A549 (cell line): ENCODE data around the gene CTBP2. TPM values are rescaled to one million over a fixed set of nuclear protein-coding genes. Genes with fewer than 3 reads are reported as not detected.

ENCODE experiments used
- ATAC-seq, 2 experiments: fragments of 200-7000 bp in 1 of 2; fragments of >200 bp in 1 of 2; cut with Nextera tagmentation in 1 of 2; cut with Tn5 transposase in 1 of 2; 3 replicates each; pipeline versions ENCODE4 v1.8.0 to v1.9.1; 2018 to 2020; ENCODE audit warnings: mild to moderate bottlenecking in 1 of 2, moderate library complexity in 1 of 2
- CTCF ChIA-PET: fragments of 300-600 bp; sonication (Branson Sonifier 250); formaldehyde crosslinking; extraction: SDS; loops from one replicate; lab custom pipeline; 2021; ENCODE audit warnings: antibody characterized with exemption, inconsistent platforms; lab: Yijun Ruan, JAX
- POLR2A ChIA-PET: fragments of 350-600 bp; formaldehyde crosslinking; extraction: SDS; loops from one replicate; lab custom pipeline; 2021; ENCODE audit warnings: antibody characterized with exemption, inconsistent platforms; lab: Yijun Ruan, JAX
- DNase-seq, 2 experiments: peaks; one replicate each; pipeline versions ENCODE4 v3.0.0 to v3.0.0-alpha.2; 2011 to 2016; ENCODE audit warnings: low read depth in 1 of 2, low spot score in 1 of 2
- FAIRE-seq: peaks from 2 replicates; lab custom pipeline; 2011; peaks lifted over from hg19 to GRCh38; lab: Jason Lieb, UNC
- H3K27ac ChIP-seq, 2 experiments: fragments of >200 bp; sonication (Bioruptor Twin); formaldehyde crosslinking; 3 replicates each; pipeline ENCODE4 v1.5.1; 2016 to 2017
- H3K4me1 ChIP-seq: fragments of >200 bp; sonication (Bioruptor Twin); formaldehyde crosslinking; 3 replicates; pipeline ENCODE4 v1.6.1; 2016
- H3K4me2 ChIP-seq: fragments of >200 bp; sonication (Bioruptor Twin); formaldehyde crosslinking; 3 replicates; pipeline ENCODE4 v1.6.1; 2016
- H3K4me3 ChIP-seq: fragments of >200 bp; sonication (Bioruptor Twin); formaldehyde crosslinking; 3 replicates; pipeline ENCODE4 v1.5.1; 2016
- H3K9me3 ChIP-seq: fragments of >200 bp; sonication (Bioruptor Twin); formaldehyde crosslinking; 3 replicates; pipeline ENCODE4 v1.6.1; 2016
- CTCF ChIP-seq: fragments of >200 bp; sonication (Bioruptor Twin); formaldehyde crosslinking; IDR thresholded peaks from 3 replicates; pipeline ENCODE4 v1.5.1; 2016
- E2F6 ChIP-seq: IDR thresholded peaks from 2 replicates; pipeline ENCODE4 v1.6.1; 2012; ENCODE audit warnings: low read depth, borderline replicate concordance
- EHF ChIP-seq: fragments of 250-450 bp; sonication (Bioruptor Pico); IDR thresholded peaks from 2 replicates; pipeline ENCODE4 v1.5.0; 2020; ENCODE audit warnings: mild to moderate bottlenecking
- GATA3 ChIP-seq: IDR thresholded peaks from 2 replicates; pipeline ENCODE4 v1.6.1; 2012; ENCODE audit warnings: borderline replicate concordance
- HOXA7 ChIP-seq: fragments of 250-450 bp; sonication (Bioruptor Pico); IDR thresholded peaks from 2 replicates; pipeline ENCODE4 v1.5.0; 2020; ENCODE audit warnings: mild to moderate bottlenecking, moderate library complexity
- JUNB ChIP-seq: fragments of >200 bp; sonication (Bioruptor Twin); formaldehyde crosslinking; IDR thresholded peaks from 2 replicates; pipeline ENCODE4 v1.6.1; 2016
- KDM1A ChIP-seq: fragments of 200-600 bp; sonication (generic); IDR thresholded peaks from 2 replicates; pipeline ENCODE4 v1.6.1; 2016; ENCODE audit warnings: low read depth, mild to moderate bottlenecking
- NFE2L2 ChIP-seq: fragments of 150-350 bp; conservative IDR thresholded peaks from 2 replicates; pipeline ENCODE4 v1.6.1; 2014; ENCODE audit warnings: low read length
- NR3C1 ChIP-seq: fragments of >200 bp; sonication (Bioruptor Twin); formaldehyde crosslinking; IDR thresholded peaks from 3 replicates; pipeline ENCODE4 v1.6.1; 2017
- PBX3 ChIP-seq: IDR thresholded peaks from 2 replicates; pipeline ENCODE4 v1.6.1; 2012
- PHF8 ChIP-seq: fragments of 200-600 bp; sonication (generic); IDR thresholded peaks from 2 replicates; pipeline ENCODE4 v1.6.1; 2016; ENCODE audit warnings: low read depth, mild to moderate bottlenecking, antibody characterized with exemption, moderate library complexity, borderline replicate concordance
- RFX5 ChIP-seq: fragments of 450-650 bp; IDR thresholded peaks from 2 replicates; pipeline ENCODE4 v1.7.1; 2014; ENCODE audit warnings: antibody characterized with exemption, mild to moderate bottlenecking, moderate library complexity
- RNF2 ChIP-seq: fragments of 200-600 bp; sonication (generic); IDR thresholded peaks from 2 replicates; pipeline ENCODE4 v1.6.1; 2016; ENCODE audit warnings: low read depth, mild to moderate bottlenecking, antibody characterized with exemption, moderate library complexity, borderline replicate concordance
- SREBF2 ChIP-seq: fragments of 450-650 bp; IDR thresholded peaks from 2 replicates; pipeline ENCODE4 v1.6.1; 2014; ENCODE audit warnings: mild to moderate bottlenecking, moderate library complexity
- TFCP2L1 ChIP-seq: fragments of 250-450 bp; sonication (Bioruptor Pico); IDR thresholded peaks from 2 replicates; pipeline ENCODE4 v1.5.0; 2021; ENCODE audit warnings: mild to moderate bottlenecking
- WGBS: methylation state at CpG from one replicate; pipeline ENCODE4 v1.1.6; 2017; ENCODE audit errors: missing lambda C conversion rate; 5-methylcytosine and 5-hydroxymethylcytosine counted together
- polyA plus RNA-seq, 4 experiments: library from polyadenylated mRNA; depleted of rRNA in 3 of 4; stranded (reverse); fragments of >200 nt; fragmentation: RNase III in 1 of 4; extraction: RNeasy Plus Mini Kit Qiagen cat#74134 plus additional on column Dnase treatment in 1 of 4; gene quantifications; 2 replicates in 3 of 4; 3 replicates in 1 of 4; pipeline ENCODE4 v1.2.3, GENCODE V29; 2011 to 2017
- TF ChIP-seq, protein P1 (sequence below): IDR thresholded peaks from 2 replicates; pipeline ENCODE4 v1.6.1; 2012

The CTBP2 gene
- polyA plus RNA-seq, 2 of the 4 experiments (the other 2 are of a cell fraction) = 74.9 to 78.9 TPM

DNA sequence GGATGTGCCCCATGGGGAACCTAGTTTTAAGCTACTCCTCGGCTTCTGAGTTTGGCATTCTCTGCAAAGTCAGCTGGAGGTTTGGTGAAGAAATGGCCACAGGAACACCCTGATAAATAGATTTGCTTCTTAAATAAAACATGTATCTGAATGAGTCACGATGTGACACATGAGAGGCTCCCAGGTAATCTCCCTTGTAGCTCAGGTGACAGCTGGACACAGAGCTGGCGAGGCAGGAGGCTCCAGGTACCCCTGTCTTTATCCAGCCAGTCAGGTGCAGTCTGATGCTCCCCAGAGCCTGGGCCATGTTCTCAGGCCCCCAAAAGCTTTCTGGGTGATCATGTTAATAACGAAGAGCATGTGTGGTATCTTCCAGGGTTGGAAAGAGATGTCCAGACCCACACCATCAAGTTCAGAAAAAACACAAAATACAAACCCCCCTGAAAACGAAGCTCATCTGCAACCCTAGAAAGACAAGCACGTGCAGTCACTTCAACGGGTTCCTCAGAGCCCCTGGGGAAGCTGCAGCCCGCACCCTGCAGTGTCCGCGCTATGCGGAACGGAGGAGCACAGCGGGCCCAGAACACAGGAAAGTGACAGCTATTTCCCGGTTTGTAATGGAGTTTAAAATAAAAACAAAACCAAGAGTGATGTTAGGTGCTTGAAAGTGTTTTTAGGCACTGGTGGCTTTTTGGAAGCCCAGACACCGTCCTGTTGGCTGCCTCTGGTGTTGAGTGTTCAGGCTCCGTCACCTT, 149.0 kb downstream of the CTBP2 start:
- Histone ChIP-seq H3K9me3 (no peaks in the 10 kb centered on the region), H3K4me1 (no peaks in the 10 kb centered on the region), H3K4me2 (no peak overlapping the region), H3K4me3 (no peak overlapping the region)
- DNase-seq (no peak), ATAC-seq (no peak), FAIRE-seq (no peak)
- CTCF ChIA-PET = interaction anchor here (0.9 to 2.1 kb wide), 6 partner anchors 9 to 50 kb away, joined by 3 to 9 read pairs (median 4); no protein-coding TSS in a partner anchor
- WGBS = 91% methylated on average over 16 of the region's 16 CpGs
- TF ChIP-seq PBX3 (no peak), NR3C1 (no peak), NFE2L2 (no peak)
- TF ChIP-seq, all 56 proteins: peak for 0
- POLR2A ChIA-PET = no interaction called here
- H3K27ac ChIP-seq = no peak overlapping the region

DNA sequence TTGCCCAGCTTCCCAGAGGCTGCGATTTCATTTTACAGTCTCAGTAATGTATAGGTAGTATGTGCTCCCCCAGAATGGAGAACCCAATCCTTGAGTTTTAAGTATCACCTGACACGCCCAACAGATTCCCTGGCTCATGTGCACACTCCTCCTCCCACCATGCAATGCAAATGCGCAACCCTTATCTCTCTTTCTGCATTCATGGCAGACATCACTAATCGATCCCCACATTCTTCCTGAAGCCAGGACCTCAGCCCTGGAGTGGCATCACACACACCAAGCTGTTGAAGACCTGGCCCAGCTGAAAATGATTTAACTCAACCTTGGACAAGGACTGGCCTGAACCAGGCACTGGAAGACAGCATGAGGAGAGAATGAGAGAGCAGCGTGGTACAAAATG, 150.0 kb downstream of the CTBP2 start:
- ATAC-seq = no peak
- no peak overlapping the region for H3K4me3 ChIP-seq

DNA sequence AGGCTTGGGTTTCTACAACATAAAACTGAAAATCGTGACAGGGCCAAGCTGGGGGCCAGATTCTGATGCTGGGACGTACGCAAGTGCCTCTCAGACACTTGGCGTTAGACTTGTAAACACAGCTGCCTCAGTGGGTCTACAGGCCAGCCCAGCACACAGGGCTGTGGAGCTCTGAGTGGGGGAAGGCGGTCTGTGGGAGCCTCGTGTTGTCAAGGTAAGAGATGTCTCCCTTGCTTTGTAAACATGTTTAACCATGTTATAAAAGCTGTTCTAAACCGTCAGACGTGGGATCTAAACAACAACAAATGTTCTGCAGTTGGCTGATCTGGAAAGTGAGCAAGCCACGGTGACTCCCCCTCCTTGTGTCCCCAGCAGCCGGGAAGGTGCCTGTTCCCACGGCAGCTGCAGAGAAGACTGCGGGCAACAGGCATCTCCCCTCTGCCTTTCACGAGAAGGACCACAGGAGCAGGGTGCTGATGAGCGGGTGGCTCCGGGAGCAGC, 150.7 kb downstream of the CTBP2 start:
- DNase-seq = no peak
- CTCF ChIA-PET = interaction anchor here (1.2 to 2.1 kb wide), 3 partner anchors 9 to 51 kb away, joined by 5 to 9 read pairs (median 7); no protein-coding TSS in a partner anchor
- no peaks in the 10 kb centered on the region for H3K4me1 ChIP-seq
- POLR2A ChIA-PET = interaction anchor here (0.6 kb wide), 1 partner anchor 416 kb away, joined by 3 read pairs; no protein-coding TSS in a partner anchor
- H3K9me3 ChIP-seq = no peaks in the 10 kb centered on the region
- H3K27ac ChIP-seq = no peak overlapping the region
- TF ChIP-seq SREBF2 (no peak), CTCF (no peak), PHF8 (no peak), KDM1A (no peak), E2F6 (no peak), RFX5 (no peak), JUNB (no peak), TFCP2L1 (CRISPR knock-in tag) (no peak), EHF (CRISPR knock-in tag) (no peak)
- TF ChIP-seq, protein P1, sequence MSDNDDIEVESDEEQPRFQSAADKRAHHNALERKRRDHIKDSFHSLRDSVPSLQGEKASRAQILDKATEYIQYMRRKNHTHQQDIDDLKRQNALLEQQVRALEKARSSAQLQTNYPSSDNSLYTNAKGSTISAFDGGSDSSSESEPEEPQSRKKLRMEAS = no peak
- 84% methylated on average over 15 of the region's 15 CpGs for WGBS
- FAIRE-seq = no peak
- ATAC-seq = no peak
- no peak overlapping the region for H3K4me2 ChIP-seq
- no peak overlapping the region for H3K4me3 ChIP-seq

More for the DNA sequence above, 150.0 kb downstream of the CTBP2 start:
- no peak overlapping the region for H3K27ac ChIP-seq
- DNase-seq = no peak
- TF ChIP-seq GATA3 (no peak), HOXA7 (no peak), RNF2 (no peak), NFE2L2 (no peak)
- TF ChIP-seq, all 56 proteins: peak for 0
- no peaks in the 10 kb centered on the region for H3K9me3 ChIP-seq
- WGBS = 95% methylated on average over 5 of the region's 5 CpGs
- no peaks in the 10 kb centered on the region for H3K4me1 ChIP-seq
- POLR2A ChIA-PET = no interaction called here
- H3K4me2 ChIP-seq = no peak overlapping the region
- CTCF ChIA-PET = interaction anchor here (1.2 to 2.1 kb wide), 3 partner anchors 10 to 18 kb away, joined by 6 to 9 read pairs (median 7); no protein-coding TSS in a partner anchor
- no peak for FAIRE-seq
